ENCODE results near the gene NEMF. TPM values are rescaled to one million over a fixed set of nuclear protein-coding genes. Genes with fewer than 3 reads are reported as not detected.

Gene NEMF
- total RNA-seq, 1 donor from 2014 or later = 110 TPM

- peak; percentile 68 for DNase-seq
- peaks cover 45% of the 10 kb centered on the region for H3K4me1 Mint-ChIP-seq
- no peaks in the 10 kb centered on the region for H3K27me3 Mint-ChIP-seq
- peak overlapping the region; percentile 96 for H3K4me3 Mint-ChIP-seq
- TF ChIP-seq CTCF (IDR thresholded peaks at IDR 0.05) = no peak
- H3K9me3 Mint-ChIP-seq = no peaks in the 10 kb centered on the region
- H3K36me3 Mint-ChIP-seq (ENCODE audit: low read depth) = peaks cover 50% of the 10 kb centered on the region
- CTCF ChIA-PET = interaction anchor here (0.8 to 3.2 kb wide), 7 partner anchors 31 to 212 kb away, joined by 3 to 30 read pairs (median 4); no protein-coding TSS in a partner anchor
- intact Hi-C loops (cut with micrococcal nuclease) = loop anchor here (1.0 to 2.0 kb wide), 4 partner anchors 37 to 154 kb away; no protein-coding TSS in a partner anchor
- H3K27ac Mint-ChIP-seq = peak overlapping the region; percentile 98
- ATAC-seq (ENCODE audit: low read depth) = peak; percentile 40
- POLR2A ChIA-PET = interaction anchor here (0.6 to 3.9 kb wide), 36 partner anchors 10 to 259 kb away, joined by 3 to 143 read pairs (median 12); partner anchors contain the start of genes DNAAF2, KLHDC2 and NEMF
These were observed 41.0 kb upstream of the NEMF start for GRCh38 chr14:49893309-49894213.

- ChIA-PET CTCF (interaction anchor here (0.7 to 3.2 kb wide), 13 partner anchors 13 to 213 kb away, joined by 3 to 30 read pairs (median 6); no protein-coding TSS in a partner anchor), POLR2A (interaction anchor here (0.5 to 3.9 kb wide), 50 partner anchors 10 to 640 kb away, joined by 3 to 143 read pairs (median 9); partner anchors contain the start of genes DNAAF2, KLHDC2, MAP4K5 and NEMF)
- Mint-ChIP-seq H3K9me3 (no peaks in the 10 kb centered on the region), H3K27me3 (no peaks in the 10 kb centered on the region), H3K4me1 (peaks cover 38% of the 10 kb centered on the region), H3K4me3 (peak within 1 kb of the TSS; percentile 96), H3K36me3 (ENCODE audit: low read depth) (peaks cover 44% of the 10 kb centered on the region), H3K27ac (peak within 1 kb of the TSS; percentile 98)
- DNase-seq (peak; percentile 98), ATAC-seq (ENCODE audit: low read depth) (peak; percentile 85)
- no peak for TF ChIP-seq CTCF (IDR thresholded peaks at IDR 0.05)
- intact Hi-C loops (cut with micrococcal nuclease) = loop anchor here (1.0 to 2.0 kb wide), 13 partner anchors 12 to 213 kb away; no protein-coding TSS in a partner anchor
These were observed 40.2 kb upstream of the NEMF start, which contains the start of gene ARF6 for GRCh38 chr14:49892636-49893308. Gene ARF6 (plus strand): TSS chr14:49893082. CDS start chr14:49893737, 655 bp downstream.

GRCh38 chr14:49892301-49892635, 39.7 kb upstream of the NEMF start:
- no peak for DNase-seq
- ChIA-PET CTCF (interaction anchor here (0.7 to 3.2 kb wide), 11 partner anchors 12 to 212 kb away, joined by 3 to 30 read pairs (median 7); no protein-coding TSS in a partner anchor), POLR2A (interaction anchor here (0.5 to 3.9 kb wide), 49 partner anchors 10 to 640 kb away, joined by 3 to 143 read pairs (median 9); partner anchors contain the start of genes CDKL1, DNAAF2, KLHDC2 and MAP4K5)
- no peaks in the 10 kb centered on the region for H3K9me3 Mint-ChIP-seq
- no peak for TF ChIP-seq CTCF (IDR thresholded peaks at IDR 0.05)
- H3K36me3 Mint-ChIP-seq (ENCODE audit: low read depth) = peaks cover 44% of the 10 kb centered on the region
- intact Hi-C loops (cut with micrococcal nuclease) = loop anchor here (1.0 to 2.0 kb wide), 10 partner anchors 12 to 213 kb away; no protein-coding TSS in a partner anchor
- no peaks in the 10 kb centered on the region for H3K27me3 Mint-ChIP-seq
- peaks cover 36% of the 10 kb centered on the region for H3K4me1 Mint-ChIP-seq
- peak overlapping the region; percentile 98 for H3K27ac Mint-ChIP-seq
- peak overlapping the region; percentile 96 for H3K4me3 Mint-ChIP-seq
- ATAC-seq (ENCODE audit: low read depth) = peak; percentile 47

GRCh38 chr14:49888293-49888692, 35.7 kb upstream of the NEMF start:
- H3K36me3 Mint-ChIP-seq (ENCODE audit: low read depth) = peaks cover 9% of the 10 kb centered on the region
- H3K9me3 Mint-ChIP-seq = no peaks in the 10 kb centered on the region
- H3K4me3 Mint-ChIP-seq = no peak overlapping the region
- no peak for TF ChIP-seq CTCF (IDR thresholded peaks at IDR 0.05)
- H3K27ac Mint-ChIP-seq = no peak overlapping the region
- ChIA-PET POLR2A (interaction anchor here (0.7 to 1.0 kb wide), 2 partner anchors 8 to 18 kb away, joined by 4 to 9 read pairs; no protein-coding TSS in a partner anchor), CTCF (interaction anchor here (1.1 kb wide), 1 partner anchor 26 kb away, joined by 3 read pairs; no protein-coding TSS in a partner anchor)
- intact Hi-C loops (cut with micrococcal nuclease) = no loop called here
- ATAC-seq (ENCODE audit: low read depth) = no peak
- H3K4me1 Mint-ChIP-seq = peaks cover 23% of the 10 kb centered on the region
- DNase-seq = no peak
- H3K27me3 Mint-ChIP-seq = no peaks in the 10 kb centered on the region

Data from activated B cell treated with CpG ODN at 0.5 μM for 24 hours (primary cell).